HepG2 (cell line): Measurements from ENCODE around the gene C16orf54. TPM values are rescaled to one million over a fixed set of nuclear protein-coding genes. Genes with fewer than 3 reads are reported as not detected.

ENCODE experiments used
- CEBPB ChIP-seq: IDR thresholded peaks from 2 replicates; pipeline ENCODE4 v1.6.1; 2011; ENCODE audit warnings: low read depth, low read length, improper control_type of control experiment, borderline replicate concordance
- CEBPG ChIP-seq: IDR thresholded peaks from 2 replicates; pipeline ENCODE4 v1.6.1; 2016
- ELF3 ChIP-seq: IDR thresholded peaks from 2 replicates; pipeline ENCODE4 v1.6.1; 2016; ENCODE audit warnings: missing genetic modification reagents, missing compliant biosample characterization
- ELK4 ChIP-seq: sonication (generic); formaldehyde crosslinking; IDR thresholded peaks from 2 replicates; pipeline ENCODE4 v1.9.0; 2021; ENCODE audit warnings: missing genetic modification reagents, borderline replicate concordance
- EZH2 ChIP-seq: conservative IDR thresholded peaks from 2 replicates; pipeline ENCODE4 v1.6.1; 2012; ENCODE audit warnings: mild to moderate bottlenecking, low read depth, low read length, moderate library complexity
- HNF4A ChIP-seq: sonication (generic); formaldehyde crosslinking; IDR thresholded peaks from 2 replicates; pipeline ENCODE4 v1.4.0; 2020; ENCODE audit warnings: missing genetic modification reagents
- HNF4G ChIP-seq, 2 experiments: sonication (generic) in 1 of 2; formaldehyde crosslinking in 1 of 2; IDR thresholded peaks; 2 replicates each; pipeline versions ENCODE4 v1.4.0 to v1.6.1; 2011 to 2020; ENCODE audit warnings: borderline replicate concordance in 2 of 2, low read depth in 2 of 2, mild to moderate bottlenecking in 2 of 2, low read length in 1 of 2, missing genetic modification reagents in 1 of 2, moderate library complexity in 1 of 2
- HNRNPH1 ChIP-seq: fragments of 200-400 bp; formaldehyde crosslinking; optimal IDR thresholded peaks from 2 replicates; pipeline ENCODE3; 2017; ENCODE audit warnings: mild to moderate bottlenecking, low read depth, low read length
- IRF1 ChIP-seq: sonication (generic); formaldehyde crosslinking; IDR thresholded peaks from 2 replicates; pipeline ENCODE4 v1.4.0; 2020; ENCODE audit warnings: low read depth, mild to moderate bottlenecking, missing genetic modification reagents
- KLF13 ChIP-seq: sonication (generic); formaldehyde crosslinking; IDR thresholded peaks from 2 replicates; pipeline ENCODE4 v1.4.0; 2020; ENCODE audit warnings: mild to moderate bottlenecking, missing genetic modification reagents
- MAFF ChIP-seq: IDR thresholded peaks from 2 replicates; pipeline ENCODE4 v1.6.1; 2011; ENCODE audit warnings: low read depth, low read length, improper control_type of control experiment
- MEF2D ChIP-seq: sonication (generic); formaldehyde crosslinking; IDR thresholded peaks from 2 replicates; pipeline ENCODE4 v1.5.1; 2020; ENCODE audit warnings: mild to moderate bottlenecking, missing genetic modification reagents
- MTF2 ChIP-seq: sonication (generic); formaldehyde crosslinking; IDR thresholded peaks from 2 replicates; pipeline ENCODE4 v1.5.0; 2020; ENCODE audit warnings: missing genetic modification reagents, borderline replicate concordance
- PATZ1 ChIP-seq: sonication (generic); formaldehyde crosslinking; IDR thresholded peaks from 2 replicates; pipeline ENCODE4 v1.4.0; 2020; ENCODE audit warnings: missing genetic modification reagents
- RFX1 ChIP-seq: fragments of 450-650 bp; IDR thresholded peaks from 2 replicates; pipeline ENCODE4 v1.6.1; 2017
- SMAD3 ChIP-seq: sonication (generic); formaldehyde crosslinking; IDR thresholded peaks from 2 replicates; pipeline ENCODE4 v1.4.0; 2020; ENCODE audit warnings: missing genetic modification reagents
- STAG1 ChIP-seq: sonication (generic); formaldehyde crosslinking; IDR thresholded peaks from 2 replicates; pipeline ENCODE4 v1.4.0; 2020; ENCODE audit warnings: missing genetic modification reagents
- TAF1 ChIP-seq: sonication (generic); formaldehyde crosslinking; IDR thresholded peaks from 2 replicates; pipeline ENCODE4 v1.4.0; 2020; ENCODE audit warnings: missing genetic modification reagents
- TEAD2 ChIP-seq: sonication (generic); formaldehyde crosslinking; IDR thresholded peaks from 2 replicates; pipeline ENCODE4 v1.9.0; 2021; ENCODE audit warnings: missing genetic modification reagents
- ZMYM3 ChIP-seq: sonication (generic); formaldehyde crosslinking; IDR thresholded peaks from 2 replicates; pipeline ENCODE4 v1.5.1; 2020; ENCODE audit warnings: mild to moderate bottlenecking, missing genetic modification reagents
- ZNF224 ChIP-seq: sonication (generic); formaldehyde crosslinking; IDR thresholded peaks from 2 replicates; pipeline ENCODE4 v1.5.0; 2020; ENCODE audit warnings: mild to moderate bottlenecking, missing genetic modification reagents
- ZNF225 ChIP-seq: sonication (generic); formaldehyde crosslinking; IDR thresholded peaks from 2 replicates; pipeline ENCODE4 v1.4.0; 2020; ENCODE audit warnings: mild to moderate bottlenecking, missing genetic modification reagents
- ZNF576 ChIP-seq: sonication (generic); formaldehyde crosslinking; IDR thresholded peaks from 2 replicates; pipeline ENCODE4 v1.4.0; 2020; ENCODE audit warnings: mild to moderate bottlenecking, missing genetic modification reagents
- ZNF652 ChIP-seq: IDR thresholded peaks from 2 replicates; pipeline ENCODE4 v1.6.1; 2016; ENCODE audit warnings: low read depth, borderline replicate concordance
- ZNF7 ChIP-seq: IDR thresholded peaks from 2 replicates; pipeline ENCODE4 v1.6.1; 2016; ENCODE audit warnings: missing biosample characterization, missing genetic modification reagents
- ZNF75D ChIP-seq: sonication (generic); formaldehyde crosslinking; IDR thresholded peaks from 2 replicates; pipeline ENCODE4 v1.8.1; 2023; ENCODE audit warnings: missing genetic modification reagents, mild to moderate bottlenecking, borderline replicate concordance
- ZNF879 ChIP-seq: sonication (generic); formaldehyde crosslinking; IDR thresholded peaks from 2 replicates; pipeline ENCODE4 v1.8.1; 2023; ENCODE audit warnings: missing genetic modification reagents
- ZNF883 ChIP-seq: sonication (generic); formaldehyde crosslinking; IDR thresholded peaks from 2 replicates; pipeline ENCODE4 v1.5.1; 2020; ENCODE audit warnings: mild to moderate bottlenecking, missing genetic modification reagents; ENCODE audit errors: not compliant biosample characterization
- polyA plus RNA-seq, 8 experiments: library from polyadenylated mRNA; depleted of rRNA in 3 of 8; stranded (reverse) in 7 of 8; unstranded in 1 of 8; fragments of >200 nt; fragmentation: Illumina TruSeq in 4 of 8; extraction: Trizol in 4 of 8; gene quantifications; 2 replicates each; pipeline versions ENCODE4 v1.2.1 to v1.2.3, GENCODE V29; 2011 to 2016; ENCODE audit warnings: low read depth in 4 of 8, missing spikeins in 1 of 8, mixed read lengths in 1 of 8; ENCODE audit not compliant: insufficient read depth in 1 of 8
- total RNA-seq, 5 experiments: library from RNA; depleted of rRNA; stranded (reverse); fragments of >200 nt; fragmentation: Illumina TruSeq; extraction: Trizol; gene quantifications; 2 replicates each; pipeline ENCODE4 v1.2.3, GENCODE V29; 2016; ENCODE audit warnings: low read depth in 1 of 5

C16orf54 gene
- total and polyA plus RNA-seq, 2 of the 13 experiments (the other 11 are each of a cell fraction or from before 2014, with no cell fraction given), result not detected

- TF ChIP-seq MTF2, result no peak
- 0 out of 2 replicates have a peak, but pooled peaks have one; percentile 25 for TF ChIP-seq PATZ1 (CRISPR knock-in tag)
- no peak for TF ChIP-seq ZNF75D (CRISPR knock-in tag)
- no peak for TF ChIP-seq EZH2
- TF ChIP-seq MAFF, result no peak
- no peak for TF ChIP-seq ZMYM3 (CRISPR knock-in tag)
- TF ChIP-seq ZNF652 (CRISPR knock-in tag), result no peak
- TF ChIP-seq ZNF7 (CRISPR knock-in tag), result no peak
- peak; percentile 21; the same call in 1 of the 2 replicates for TF ChIP-seq HNF4G (IDR thresholded peaks at IDR 0.05; ENCODE audit: borderline replicate concordance, low read depth, low read length)
- TF ChIP-seq HNF4G (CRISPR knock-in tag; IDR thresholded peaks at IDR 0.05; ENCODE audit: borderline replicate concordance, low read depth), result no peak
- TF ChIP-seq ZNF576 (CRISPR knock-in tag), result no peak
- no peak for TF ChIP-seq TEAD2 (CRISPR knock-in tag)
- no peak for TF ChIP-seq TAF1 (CRISPR knock-in tag)
- no peak for TF ChIP-seq ZNF879 (CRISPR knock-in tag)
- TF ChIP-seq ZNF225 (CRISPR knock-in tag), result no peak
- no peak for TF ChIP-seq ZNF883 (CRISPR knock-in tag)
- TF ChIP-seq HNRNPH1, result no peak
- 0 out of 2 replicates have a peak, but pooled peaks have one; percentile 12 for TF ChIP-seq ELF3
- TF ChIP-seq CEBPB, result no peak
- no peak for TF ChIP-seq KLF13
- no peak for TF ChIP-seq RFX1
- TF ChIP-seq MEF2D (CRISPR knock-in tag), result no peak
- peak; percentile 67 for TF ChIP-seq HNF4A (CRISPR knock-in tag)
- no peak for TF ChIP-seq STAG1
- no peak for TF ChIP-seq CEBPG (CRISPR knock-in tag)
- no peak for TF ChIP-seq IRF1 (CRISPR knock-in tag)
- no peak for TF ChIP-seq ELK4 (CRISPR knock-in tag)
- TF ChIP-seq SMAD3, result no peak
- TF ChIP-seq ZNF224 (CRISPR knock-in tag), result no peak
Measured at GRCh38 chr16:29791845-29792807, 46.3 kb upstream of the C16orf54 start (continued).
